NCI-H1436 (cell line): Measurements from ENCODE around the gene ADPRM.
"Not testable (repeated sequence)": the region's sequence is repeated elsewhere in the genome, so short reads cannot be mapped to it uniquely, and the experiment has no call there.

Experiments
- DNase-seq: peaks from one replicate; lab custom pipeline; 2025; lab: John Stamatoyannopoulos, UW

Gene ADPRM

GRCh38 chr17:10699856-10700255 lies 2.5 kb downstream of the ADPRM start:
- DNase-seq = no peak

- DNase-seq = no peak
Measured at GRCh38 chr17:10702574-10702973, 5.2 kb downstream of the ADPRM start.

GRCh38 chr17:10705727-10706126 lies 8.3 kb downstream of the ADPRM start:
- DNase-seq = no peak

GRCh38 chr17:10713318-10713717 lies 15.9 kb downstream of the ADPRM start:
- DNase-seq = no peak

GRCh38 chr17:10716218-10716617 lies 18.8 kb downstream of the ADPRM start:
- DNase-seq = no peak

- no peak for DNase-seq
Measured at GRCh38 chr17:10718547-10718946, 21.2 kb downstream of the ADPRM start.

- no peak for DNase-seq
Measured at GRCh38 chr17:10724546-10725195, 27.3 kb downstream of the ADPRM start.

- DNase-seq = no peak
Measured at GRCh38 chr17:10725262-10725661, 27.9 kb downstream of the ADPRM start.

GRCh38 chr17:10726196-10726595 lies 28.8 kb downstream of the ADPRM start:
- no peak for DNase-seq

- DNase-seq = no peak
Measured at GRCh38 chr17:10727192-10727591, 29.8 kb downstream of the ADPRM start.

GRCh38 chr17:10728331-10728892 lies 31.0 kb downstream of the ADPRM start:
- no peak for DNase-seq

- peak; percentile 32 for DNase-seq
Measured at GRCh38 chr17:10729334-10730193, 32.2 kb downstream of the ADPRM start, which contains the start of gene TMEM220. TSS of gene TMEM220 (minus strand) at chr17:10730023. CDS start at chr17:10729851, 172 bp downstream.

- not testable (repeated sequence) for DNase-seq
Measured at GRCh38 chr17:10730247-10730646, 32.9 kb downstream of the ADPRM start.

GRCh38 chr17:10731408-10731879 lies 34.0 kb downstream of the ADPRM start:
- DNase-seq = no peak

- DNase-seq = not testable (repeated sequence)
Measured at GRCh38 chr17:10732121-10732520, 34.7 kb downstream of the ADPRM start.

GRCh38 chr17:10733666-10734065 lies 36.3 kb downstream of the ADPRM start:
- DNase-seq = no peak

- DNase-seq = no peak
Measured at GRCh38 chr17:10735251-10735650, 37.9 kb downstream of the ADPRM start.

- no peak for DNase-seq
Measured at GRCh38 chr17:10735821-10736220, 38.4 kb downstream of the ADPRM start.

GRCh38 chr17:10737168-10737622 lies 39.8 kb downstream of the ADPRM start:
- peak; percentile 1 for DNase-seq

- no peak for DNase-seq
Measured at GRCh38 chr17:10737736-10738135, 40.3 kb downstream of the ADPRM start.

GRCh38 chr17:10738521-10739258 lies 41.3 kb downstream of the ADPRM start:
- DNase-seq = no peak

- DNase-seq = no peak
Measured at GRCh38 chr17:10739386-10739785, 42.0 kb downstream of the ADPRM start.
